IMR-90 (cell line): Measurements from ENCODE around the gene SMIM24.

Source experiments
- CEBPB ChIP-seq: IDR thresholded peaks from 2 replicates; pipeline ENCODE4 v1.6.1; 2012; ENCODE audit warnings: low read depth, low read length, improper control_type of control experiment
- CTCF ChIP-seq: conservative IDR thresholded peaks from 2 replicates; pipeline ENCODE4 v1.5.1; 2012; ENCODE audit warnings: mild to moderate bottlenecking, low read depth, low read length, improper control_type of control experiment
- MAFK ChIP-seq: IDR thresholded peaks from 2 replicates; pipeline ENCODE4 v1.6.1; 2012; ENCODE audit warnings: low read depth, low read length, improper control_type of control experiment
- POLR2A ChIP-seq: IDR thresholded peaks from 2 replicates; pipeline ENCODE4 v1.6.1; 2012; ENCODE audit warnings: mild to moderate bottlenecking, low read depth, low read length
- RCOR1 ChIP-seq: IDR thresholded peaks from 2 replicates; pipeline ENCODE4 v1.6.1; 2012; ENCODE audit warnings: mild to moderate bottlenecking, low read length, improper control_type of control experiment; ENCODE audit not compliant: insufficient replicate concordance
- RFX5 ChIP-seq: IDR thresholded peaks from 2 replicates; pipeline ENCODE4 v1.8.0; 2012; ENCODE audit warnings: low read depth, mild to moderate bottlenecking, low read length, moderate library complexity

GRCh38 chr19:3476830-3477229 is 3.5 kb downstream of the SMIM24 start:
- TF ChIP-seq CTCF, result no peak
- TF ChIP-seq POLR2A, result no peak
- no peak for TF ChIP-seq RFX5
- TF ChIP-seq RCOR1, result no peak
- no peak for TF ChIP-seq CEBPB
- TF ChIP-seq MAFK, result no peak
